OCI-LY3 (cell line): ENCODE data around the gene AIF1L.

Source experiments
- H2AFZ ChIP-seq: fragments of 200-600, 300-600 bp; shearing (Covaris generic); 2 replicates; pipeline ENCODE4 v1.6.0; 2014; ENCODE audit warnings: antibody characterized with exemption, low read depth, low read length
- H3K27ac ChIP-seq: fragments of 200-600, 300-600 bp; sonication (generic); 2 replicates; pipeline ENCODE4 v1.5.1; 2014; ENCODE audit warnings: mild to moderate bottlenecking, low read length, moderate library complexity, mixed read lengths
- H3K27me3 ChIP-seq: fragments of 200-600, 300-600 bp; sonication (generic); 2 replicates; pipeline ENCODE4 v1.6.1; 2014; ENCODE audit warnings: low read depth, low read length, mixed read lengths
- H3K36me3 ChIP-seq: fragments of 200-600, 300-600 bp; sonication (generic); replicated peaks from 2 replicates; pipeline ENCODE3; 2014; ENCODE audit warnings: low read depth, low read length, mixed read lengths
- H3K4me1 ChIP-seq: fragments of 300-600, 200-600 bp; sonication (generic); 2 replicates; pipeline ENCODE4 v1.6.1; 2014; ENCODE audit warnings: low read length, mixed read lengths
- H3K4me2 ChIP-seq: fragments of 200-600, 300-600 bp; sonication (generic); 2 replicates; pipeline ENCODE4 v1.6.1; 2014; ENCODE audit warnings: low read length, mixed read lengths
- H3K4me3 ChIP-seq: fragments of 300-600, 200-600 bp; sonication (generic); 2 replicates; pipeline ENCODE4 v1.5.1; 2014; ENCODE audit warnings: antibody characterized with exemption, mild to moderate bottlenecking, low read length, moderate library complexity
- H3K79me2 ChIP-seq: fragments of 300-600, 200-600 bp; shearing (Covaris generic); 2 replicates; pipeline ENCODE4 v1.6.1; 2014; ENCODE audit warnings: mild to moderate bottlenecking, low read length, mixed read lengths
- H3K9ac ChIP-seq: fragments of 300-600, 200-600 bp; shearing (Covaris generic); 2 replicates; pipeline ENCODE4 v1.6.0; 2014; ENCODE audit warnings: mild to moderate bottlenecking, low read length, moderate library complexity
- H3K9me3 ChIP-seq: fragments of 200-600, 300-600 bp; shearing (Covaris generic); 2 replicates; pipeline ENCODE4 v1.6.1; 2014; ENCODE audit warnings: low read length, mixed read lengths; ENCODE audit not compliant: insufficient read depth
- H4K20me1 ChIP-seq: fragments of 200-600, 300-600 bp; sonication (generic); 2 replicates; pipeline ENCODE4 v1.6.1; 2016; ENCODE audit warnings: low read length, mixed read lengths; ENCODE audit not compliant: insufficient read depth
- EZH2phosphoT487 ChIP-seq: fragments of 200-600 bp; shearing (Covaris generic); IDR thresholded peaks from 2 replicates; pipeline ENCODE4 v1.6.1; 2018; ENCODE audit warnings: antibody characterized with exemption, mixed run types, low read depth
- TF ChIP-seq, protein P1 (sequence below): fragments of 200-600, 300-600 bp; sonication (generic); IDR thresholded peaks from 2 replicates; pipeline ENCODE4 v1.5.1; 2014; ENCODE audit warnings: antibody characterized with exemption, low read length, low read depth

AIF1L gene

GRCh38 chr9:131121346-131121745, 25.0 kb downstream of the AIF1L start:
- no peak overlapping the region for H3K4me2 ChIP-seq
- H3K36me3 ChIP-seq = no peaks in the 10 kb centered on the region
- no peak overlapping the region for H2AFZ ChIP-seq
- no peak overlapping the region for H3K4me3 ChIP-seq
- H3K79me2 ChIP-seq = peaks cover 16% of the 10 kb centered on the region
- H3K27ac ChIP-seq = no peak overlapping the region
- no peaks in the 10 kb centered on the region for H4K20me1 ChIP-seq
- no peaks in the 10 kb centered on the region for H3K9me3 ChIP-seq
- no peak for TF ChIP-seq EZH2phosphoT487
- TF ChIP-seq, protein P1, sequence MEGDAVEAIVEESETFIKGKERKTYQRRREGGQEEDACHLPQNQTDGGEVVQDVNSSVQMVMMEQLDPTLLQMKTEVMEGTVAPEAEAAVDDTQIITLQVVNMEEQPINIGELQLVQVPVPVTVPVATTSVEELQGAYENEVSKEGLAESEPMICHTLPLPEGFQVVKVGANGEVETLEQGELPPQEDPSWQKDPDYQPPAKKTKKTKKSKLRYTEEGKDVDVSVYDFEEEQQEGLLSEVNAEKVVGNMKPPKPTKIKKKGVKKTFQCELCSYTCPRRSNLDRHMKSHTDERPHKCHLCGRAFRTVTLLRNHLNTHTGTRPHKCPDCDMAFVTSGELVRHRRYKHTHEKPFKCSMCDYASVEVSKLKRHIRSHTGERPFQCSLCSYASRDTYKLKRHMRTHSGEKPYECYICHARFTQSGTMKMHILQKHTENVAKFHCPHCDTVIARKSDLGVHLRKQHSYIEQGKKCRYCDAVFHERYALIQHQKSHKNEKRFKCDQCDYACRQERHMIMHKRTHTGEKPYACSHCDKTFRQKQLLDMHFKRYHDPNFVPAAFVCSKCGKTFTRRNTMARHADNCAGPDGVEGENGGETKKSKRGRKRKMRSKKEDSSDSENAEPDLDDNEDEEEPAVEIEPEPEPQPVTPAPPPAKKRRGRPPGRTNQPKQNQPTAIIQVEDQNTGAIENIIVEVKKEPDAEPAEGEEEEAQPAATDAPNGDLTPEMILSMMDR = no peak
- 0 out of 2 replicates have a peak, but pooled peaks cover 14% of the 10 kb centered on the region for H3K27me3 ChIP-seq
- H3K9ac ChIP-seq = no peak overlapping the region
- H3K4me1 ChIP-seq = peaks cover 4% of the 10 kb centered on the region

GRCh38 chr9:131122158-131122557, 25.8 kb downstream of the AIF1L start:
- Histone ChIP-seq H2AFZ (no peak overlapping the region), H3K36me3 (no peaks in the 10 kb centered on the region), H3K4me3 (no peak overlapping the region), H3K27ac (no peak overlapping the region), H3K9ac (no peak overlapping the region), H3K9me3 (no peaks in the 10 kb centered on the region), H4K20me1 (no peaks in the 10 kb centered on the region), H3K79me2 (peaks cover 25% of the 10 kb centered on the region), H3K4me2 (no peak overlapping the region), H3K27me3 (0 out of 2 replicates have a peak, but pooled peaks cover 7% of the 10 kb centered on the region), H3K4me1 (peaks cover 10% of the 10 kb centered on the region)
- TF ChIP-seq, protein P1 = no peak
- TF ChIP-seq EZH2phosphoT487 = no peak

GRCh38 chr9:131125038-131125287, 28.6 kb downstream of the AIF1L start:
- Histone ChIP-seq H3K9ac (peak overlapping the region; percentile 100), H3K9me3 (no peaks in the 10 kb centered on the region), H3K27me3 (no peaks in the 10 kb centered on the region), H4K20me1 (no peaks in the 10 kb centered on the region), H3K27ac (peak overlapping the region; percentile 70), H3K79me2 (peaks cover 32% of the 10 kb centered on the region), H3K4me3 (peak overlapping the region; percentile 92), H3K4me2 (peak overlapping the region; percentile 86), H2AFZ (peak overlapping the region; percentile 57; the same call in 1 of the 2 replicates), H3K36me3 (peaks cover 24% of the 10 kb centered on the region), H3K4me1 (peaks cover 10% of the 10 kb centered on the region)
- TF ChIP-seq, protein P1 = no peak
- TF ChIP-seq EZH2phosphoT487 = no peak

- peaks cover 26% of the 10 kb centered on the region for H3K36me3 ChIP-seq
- H3K4me1 ChIP-seq = peaks cover 10% of the 10 kb centered on the region
- H2AFZ ChIP-seq = peak within 1 kb of the TSS; percentile 57; the same call in 1 of the 2 replicates
- peak within 1 kb of the TSS; percentile 92 for H3K4me3 ChIP-seq
- H3K27me3 ChIP-seq = no peaks in the 10 kb centered on the region
- H3K4me2 ChIP-seq = peak within 1 kb of the TSS; percentile 86
- no peak for TF ChIP-seq EZH2phosphoT487
- TF ChIP-seq, protein P1 = no peak
- no peaks in the 10 kb centered on the region for H3K9me3 ChIP-seq
- H3K9ac ChIP-seq = peak within 1 kb of the TSS; percentile 100
- H3K27ac ChIP-seq = peak within 1 kb of the TSS; percentile 70
- peaks cover 32% of the 10 kb centered on the region for H3K79me2 ChIP-seq
- H4K20me1 ChIP-seq = no peaks in the 10 kb centered on the region
Measured at GRCh38 chr9:131125288-131126058, 29.1 kb downstream of the AIF1L start, which contains the start of gene NUP214. NUP214 (plus strand) TSS chr9:131125586; CDS start chr9:131125705, 119 bp downstream.
